Fibroblast of lung (primary cell): ENCODE results near the gene MSMO1. TPM values are rescaled to one million over a fixed set of nuclear protein-coding genes. Genes with fewer than 3 reads are reported as not detected.

Source experiments
- DNase-seq, 2 donors: peaks; one replicate each; pipeline versions ENCODE4 v3.0.0 to v3.0.0-alpha.2; 2010; ENCODE audit warnings: low read depth in 2 of 2
- H2AFZ ChIP-seq: 2 replicates; pipeline ENCODE4 v1.5.1; 2012; ENCODE audit warnings: low read length, control low read depth, inconsistent platforms
- H3K27ac ChIP-seq: 2 replicates; pipeline ENCODE4 v1.5.1; 2011; ENCODE audit warnings: low read length, control low read depth; ENCODE audit not compliant: insufficient read depth
- H3K27me3 ChIP-seq: 2 replicates; pipeline ENCODE4 v1.5.1; 2011; ENCODE audit warnings: mild to moderate bottlenecking, low read length; ENCODE audit not compliant: control insufficient read depth, insufficient read depth
- H3K36me3 ChIP-seq: 2 replicates; pipeline ENCODE4 v1.5.1; 2011; ENCODE audit warnings: low read length; ENCODE audit not compliant: control insufficient read depth, insufficient read depth
- H3K4me1 ChIP-seq: 2 replicates; pipeline ENCODE4 v1.5.1; 2011; ENCODE audit warnings: low read length; ENCODE audit not compliant: control insufficient read depth, insufficient read depth; ENCODE audit errors: extremely low read depth
- H3K4me2 ChIP-seq: 2 replicates; pipeline ENCODE4 v1.5.1; 2011; ENCODE audit warnings: low read length, control low read depth; ENCODE audit not compliant: insufficient read depth; ENCODE audit errors: extremely low read depth
- H3K4me3 ChIP-seq, 4 experiments: fragments of 200-600 bp in 1 of 4; sonication (generic) in 1 of 4; replicated peaks in 1 of 4; 2 replicates each; pipeline ENCODE4 v1.5.1; 2011 to 2016; ENCODE audit warnings: low read length in 4 of 4, low read depth in 3 of 4, mild to moderate bottlenecking in 3 of 4, control low read depth in 2 of 4, inconsistent platforms in 1 of 4, mixed read lengths in 1 of 4; ENCODE audit not compliant: insufficient read depth in 1 of 4; ENCODE audit errors: control extremely low read depth in 1 of 4
- H3K79me2 ChIP-seq: 2 replicates; pipeline ENCODE4 v1.5.1; 2012; ENCODE audit warnings: mild to moderate bottlenecking, low read length, inconsistent platforms; ENCODE audit not compliant: control insufficient read depth, insufficient read depth
- H3K9ac ChIP-seq: 2 replicates; pipeline ENCODE4 v1.5.1; 2011; ENCODE audit warnings: mild to moderate bottlenecking, low read length, control low read depth; ENCODE audit not compliant: insufficient read depth
- H3K9me3 ChIP-seq: 2 replicates; pipeline ENCODE4 v1.5.1; 2012; ENCODE audit warnings: low read depth, low read length; ENCODE audit not compliant: control insufficient read depth, insufficient read depth
- H4K20me1 ChIP-seq: 2 replicates; pipeline ENCODE4 v1.5.1; 2011; ENCODE audit warnings: low read length; ENCODE audit not compliant: control insufficient read depth, insufficient read depth; ENCODE audit errors: extremely low read depth
- CTCF ChIP-seq, 2 donors: IDR thresholded peaks in 1 of 2; conservative IDR thresholded peaks in 1 of 2; 1 replicate in 1 of 2; 2 replicates in 1 of 2; pipeline ENCODE4 v1.5.1; 2011 to 2012; ENCODE audit warnings: low read length in 2 of 2, control low read depth in 1 of 2, inconsistent platforms in 1 of 2, low read depth in 1 of 2, mild to moderate bottlenecking in 1 of 2
- EZH2 ChIP-seq: IDR thresholded peaks from 2 replicates; pipeline ENCODE4 v1.5.1; 2012; ENCODE audit warnings: low read length, control low read depth, mild to moderate bottlenecking; ENCODE audit errors: missing control alignments
- polyA plus RNA-seq, 2 donors: library from polyadenylated mRNA; depleted of rRNA in 1 of 2; stranded (reverse) in 1 of 2; unstranded in 1 of 2; fragments of >200 nt; gene quantifications; 2 replicates each; pipeline ENCODE4 v1.2.1, GENCODE V29; 2011 to 2012; ENCODE audit warnings: missing spikeins in 1 of 2
- total RNA-seq: library from RNA; depleted of rRNA; stranded (reverse); fragments of >200 nt; gene quantifications from 2 replicates; pipeline ENCODE4 v1.2.1, GENCODE V29; 2014

The MSMO1 gene
- total and polyA plus RNA-seq, 2 donors (not counting 1 experiment from before 2014, with no cell fraction given) = 328 to 743 TPM

- H3K9me3 ChIP-seq = no peaks in the 10 kb centered on the region
- H3K79me2 ChIP-seq = peaks cover 83% of the 10 kb centered on the region
- no peak overlapping the region for H3K27ac ChIP-seq
- H2AFZ ChIP-seq = no peak overlapping the region
- H3K36me3 ChIP-seq = peaks cover 8% of the 10 kb centered on the region
- H3K4me1 ChIP-seq = peaks cover 6% of the 10 kb centered on the region
- DNase-seq = peak in 1 of 2 donors; percentile 44
- peak overlapping the region; percentile 62 for H3K4me2 ChIP-seq
- peaks cover 5% of the 10 kb centered on the region for H4K20me1 ChIP-seq
- H3K9ac ChIP-seq = no peak overlapping the region
- H3K4me3 ChIP-seq = peak overlapping the region in 2 of 4 experiments; percentile 86 to 90
- no peaks in the 10 kb centered on the region for H3K27me3 ChIP-seq
- TF ChIP-seq EZH2 (no peak), CTCF (conservative IDR thresholded peaks at IDR 0.05 in 1 of 2, IDR thresholded peaks at IDR 0.05 in 1 of 2; ENCODE audit: low read depth in 1 of 2, low read length in 2 of 2) (no peak)
Measured at GRCh38 chr4:165331359-165331758, 3.9 kb downstream of the MSMO1 start.

- Histone ChIP-seq H3K9ac (no peak overlapping the region), H3K9me3 (no peaks in the 10 kb centered on the region), H3K27ac (no peak overlapping the region), H2AFZ (no peak overlapping the region), H3K4me3 (peak overlapping the region; percentile 16 to 90 (median 55)), H3K4me2 (peak overlapping the region; percentile 52), H3K4me1 (peaks cover 6% of the 10 kb centered on the region), H3K36me3 (peaks cover 8% of the 10 kb centered on the region), H4K20me1 (peaks cover 5% of the 10 kb centered on the region), H3K79me2 (peaks cover 88% of the 10 kb centered on the region), H3K27me3 (no peaks in the 10 kb centered on the region)
- DNase-seq = no peak
- TF ChIP-seq CTCF (conservative IDR thresholded peaks at IDR 0.05 in 1 of 2, IDR thresholded peaks at IDR 0.05 in 1 of 2; ENCODE audit: low read depth in 1 of 2, low read length in 2 of 2) = no peak
- TF ChIP-seq EZH2 = no peak
Measured at GRCh38 chr4:165331823-165332222, 4.4 kb downstream of the MSMO1 start.

GRCh38 chr4:165332502-165332901, 5.0 kb downstream of the MSMO1 start:
- Histone ChIP-seq H3K36me3 (peaks cover 8% of the 10 kb centered on the region), H3K27ac (no peak overlapping the region), H3K9ac (no peak overlapping the region), H3K4me3 (peak overlapping the region in 3 of 4 experiments; percentile 24 to 90 (median 86)), H3K79me2 (peaks cover 93% of the 10 kb centered on the region), H3K9me3 (no peaks in the 10 kb centered on the region), H3K4me1 (peaks cover 6% of the 10 kb centered on the region), H3K27me3 (no peaks in the 10 kb centered on the region), H2AFZ (no peak overlapping the region), H3K4me2 (peak overlapping the region; percentile 86), H4K20me1 (peaks cover 5% of the 10 kb centered on the region)
- DNase-seq = no peak
- TF ChIP-seq EZH2 (no peak), CTCF (conservative IDR thresholded peaks at IDR 0.05 in 1 of 2, IDR thresholded peaks at IDR 0.05 in 1 of 2; ENCODE audit: low read depth in 1 of 2, low read length in 2 of 2) (no peak)
